ENCODE data around the gene GALNTL6. TPM values are rescaled to one million over a fixed set of nuclear protein-coding genes. Genes with fewer than 3 reads are reported as not detected.

The GALNTL6 gene
- total RNA-seq, 1 donor from 2014 or later: not detected

DNA sequence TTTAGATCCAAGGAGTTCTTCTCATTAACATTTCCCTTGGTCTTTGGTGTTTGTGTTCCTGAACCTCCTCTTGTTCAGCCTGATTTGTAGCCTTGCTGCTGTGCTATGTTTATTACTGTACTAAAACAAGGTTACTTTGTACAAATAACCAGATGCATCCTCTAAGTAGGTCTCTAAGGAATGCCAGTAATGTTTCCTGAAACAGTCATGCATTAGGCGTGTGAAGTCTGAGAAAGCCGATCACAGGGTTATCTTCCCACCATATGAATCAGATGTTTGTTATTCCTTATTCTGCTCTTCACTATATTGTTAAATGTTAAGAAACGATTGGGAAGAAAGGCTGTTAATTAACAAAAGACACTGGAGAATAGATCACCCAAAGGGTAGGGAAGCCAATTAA is 66.9 kb downstream of the GALNTL6 start:
- no peaks in the 10 kb centered on the region for H3K27me3 ChIP-seq
- no peaks in the 10 kb centered on the region for H3K9me3 ChIP-seq
- intact Hi-C loops (cut with DNase I): no loop called here
- DNase-seq (ENCODE audit: low spot score in 2 of 2): no peak
- no peaks in the 10 kb centered on the region for H3K36me3 ChIP-seq
- H3K4me1 ChIP-seq: no peaks in the 10 kb centered on the region
- TF ChIP-seq CTCF (IDR thresholded peaks at IDR 0.05): no peak
- no peak overlapping the region for H3K27ac ChIP-seq
- no peak overlapping the region for H3K4me3 ChIP-seq

DNA sequence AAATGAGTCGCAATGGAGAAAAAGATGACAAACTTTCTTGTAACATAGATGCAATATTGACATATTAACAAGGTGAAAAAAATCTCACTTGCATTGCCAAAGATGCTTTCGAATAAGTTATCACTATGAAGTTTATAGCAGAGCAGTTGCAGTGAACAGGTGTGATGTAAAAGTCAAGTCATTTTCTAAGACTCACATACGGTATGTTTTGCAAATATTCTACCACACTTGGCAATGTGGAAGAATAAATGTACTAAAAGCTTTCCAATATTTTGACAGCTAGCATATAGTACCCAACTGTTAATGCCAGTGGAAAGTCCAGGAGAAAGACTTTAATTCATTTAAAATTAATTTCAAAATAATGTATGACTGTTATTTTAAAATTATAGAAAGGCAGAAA is 76.5 kb downstream of the GALNTL6 start:
- no peak for TF ChIP-seq CTCF (IDR thresholded peaks at IDR 0.05)
- H3K36me3 ChIP-seq: no peaks in the 10 kb centered on the region
- no peak overlapping the region for H3K27ac ChIP-seq
- H3K27me3 ChIP-seq: no peaks in the 10 kb centered on the region
- no peaks in the 10 kb centered on the region for H3K9me3 ChIP-seq
- intact Hi-C loops (cut with DNase I): no loop called here
- no peak overlapping the region for H3K4me3 ChIP-seq
- H3K4me1 ChIP-seq: no peaks in the 10 kb centered on the region
- DNase-seq (ENCODE audit: low spot score in 2 of 2): no peak

DNA sequence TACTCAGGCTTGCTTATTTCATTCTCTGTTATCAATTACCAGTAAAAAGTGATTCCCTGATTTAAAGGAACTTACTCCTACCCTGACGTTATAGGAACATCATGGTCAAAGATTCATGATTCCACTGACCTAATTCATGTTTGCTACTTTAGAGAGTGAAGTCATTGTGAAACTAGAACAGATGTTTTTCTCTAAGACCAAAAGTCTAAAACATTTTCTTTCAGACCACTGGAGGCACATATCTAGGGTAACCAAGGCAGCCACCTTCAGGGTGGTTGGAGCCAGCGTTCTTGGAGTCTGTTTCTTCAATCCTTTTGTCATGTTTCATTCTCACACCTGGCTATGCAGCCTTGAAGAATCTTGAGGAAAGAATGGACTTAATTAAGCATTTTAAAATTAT is 77.8 kb downstream of the GALNTL6 start:
- H3K9me3 ChIP-seq: no peaks in the 10 kb centered on the region
- intact Hi-C loops (cut with DNase I): no loop called here
- no peak for DNase-seq (ENCODE audit: low spot score in 2 of 2)
- H3K27ac ChIP-seq: no peak overlapping the region
- H3K27me3 ChIP-seq: no peaks in the 10 kb centered on the region
- H3K36me3 ChIP-seq: no peaks in the 10 kb centered on the region
- no peak overlapping the region for H3K4me3 ChIP-seq
- TF ChIP-seq CTCF (IDR thresholded peaks at IDR 0.05): no peak
- H3K4me1 ChIP-seq: no peaks in the 10 kb centered on the region

GRCh38 chr4:171896426-171896825 is 83.2 kb downstream of the GALNTL6 start:
- intact Hi-C loops (cut with DNase I): no loop called here
- H3K4me3 ChIP-seq: no peak overlapping the region
- no peak for TF ChIP-seq CTCF (IDR thresholded peaks at IDR 0.05)
- DNase-seq (ENCODE audit: low spot score in 2 of 2): no peak
- H3K36me3 ChIP-seq: no peaks in the 10 kb centered on the region
- H3K27ac ChIP-seq: no peak overlapping the region
- no peaks in the 10 kb centered on the region for H3K4me1 ChIP-seq
- H3K27me3 ChIP-seq: no peaks in the 10 kb centered on the region
- peaks cover 0 to 6% of the 10 kb centered on the region in 2 donors for H3K9me3 ChIP-seq

DNA sequence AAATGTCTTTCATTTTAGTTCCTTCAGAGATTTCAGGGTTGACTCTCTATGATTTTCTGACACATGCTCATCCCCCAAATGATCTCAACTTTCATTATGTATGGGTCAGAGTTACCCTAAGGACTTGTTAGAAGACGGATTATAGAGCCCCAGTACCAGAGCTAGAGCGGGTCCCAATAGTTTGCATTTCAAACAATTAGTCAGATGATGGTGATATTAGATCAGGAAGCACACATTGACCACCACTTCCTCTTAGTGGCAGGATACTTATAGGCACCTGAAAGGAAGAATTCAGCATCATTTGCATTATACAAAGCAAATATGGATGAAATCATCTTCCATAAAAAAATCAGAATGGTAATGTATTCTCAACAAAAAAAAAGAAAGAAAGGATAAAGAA is 106.1 kb downstream of the GALNTL6 start:
- Histone ChIP-seq H3K27me3 (no peaks in the 10 kb centered on the region), H3K4me3 (no peak overlapping the region), H3K27ac (no peak overlapping the region), H3K36me3 (no peaks in the 10 kb centered on the region), H3K9me3 (no peaks in the 10 kb centered on the region), H3K4me1 (no peaks in the 10 kb centered on the region)
- TF ChIP-seq CTCF (IDR thresholded peaks at IDR 0.05): no peak
- intact Hi-C loops (cut with DNase I): no loop called here
- DNase-seq (ENCODE audit: low spot score in 2 of 2): no peak

DNA sequence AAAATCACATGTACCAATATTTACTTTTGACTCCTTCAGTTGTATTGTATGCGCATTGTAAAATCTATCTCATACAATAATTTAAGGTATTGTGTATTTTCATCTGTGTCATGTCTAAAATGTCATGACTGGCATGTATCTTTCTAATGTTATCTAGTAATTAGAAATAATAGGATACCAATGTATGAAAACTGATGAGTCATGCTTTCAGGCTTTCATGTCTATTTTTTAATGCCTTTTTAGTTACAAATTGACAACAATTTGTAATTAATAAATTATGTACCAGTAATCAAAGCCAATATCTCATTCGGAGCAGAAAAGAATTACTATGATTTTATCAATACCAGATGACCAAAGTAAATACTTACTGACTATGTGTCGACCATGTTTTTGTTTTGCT is 107.7 kb downstream of the GALNTL6 start:
- Histone ChIP-seq H3K36me3 (no peaks in the 10 kb centered on the region), H3K9me3 (no peaks in the 10 kb centered on the region), H3K4me1 (no peaks in the 10 kb centered on the region), H3K27ac (no peak overlapping the region), H3K27me3 (no peaks in the 10 kb centered on the region), H3K4me3 (no peak overlapping the region)
- intact Hi-C loops (cut with DNase I): no loop called here
- no peak for DNase-seq (ENCODE audit: low spot score in 2 of 2)
- no peak for TF ChIP-seq CTCF (IDR thresholded peaks at IDR 0.05)
